Uterus (tissue), 4 donors: ENCODE data around the gene TIPARP. TPM values are rescaled to one million over a fixed set of nuclear protein-coding genes. Genes with fewer than 3 reads are reported as not detected.

Experiments
- DNase-seq, 2 donors: peaks; one replicate each; pipeline ENCODE4 v3.0.0-alpha.2; 2019 to 2020
- H3K27ac ChIP-seq, 2 donors: fragments of 200-600 bp; sonication (generic); 1 replicate in 1 of 2; 2 replicates in 1 of 2; pipeline ENCODE4 v1.5.1; 2016 to 2018
- H3K27me3 ChIP-seq, 2 donors: fragments of 200-600 bp; sonication (generic); one replicate each; pipeline ENCODE4 v1.5.1; 2018 to 2019; ENCODE audit warnings: control low read depth in 1 of 2
- H3K36me3 ChIP-seq, 2 donors: fragments of 200-600 bp; sonication (generic); one replicate each; pipeline ENCODE4 v1.5.1; 2019; ENCODE audit warnings: control low read depth in 1 of 2
- H3K4me1 ChIP-seq, 2 donors: fragments of 200-600 bp; sonication (generic); one replicate each; pipeline ENCODE4 v1.5.1; 2018 to 2019; ENCODE audit warnings: control low read depth in 1 of 2
- H3K4me3 ChIP-seq, 2 donors: fragments of 200-600 bp; sonication (generic); 1 replicate in 1 of 2; 2 replicates in 1 of 2; pipeline ENCODE4 v1.5.1; 2018 to 2019; ENCODE audit warnings: mild to moderate bottlenecking in 1 of 2
- H3K9me3 ChIP-seq, 2 donors: fragments of 200-600 bp; sonication (generic); one replicate each; pipeline ENCODE4 v1.5.1; 2019; ENCODE audit warnings: control low read depth in 1 of 2
- CTCF ChIP-seq, 4 experiments: fragments of 200-600 bp in 2 of 4; fragments of 450-650 bp in 2 of 4; sonication (generic) in 2 of 4; IDR thresholded peaks; one replicate each; pipeline ENCODE4 v1.5.1; 2016 to 2019; ENCODE audit warnings: antibody characterized with exemption in 4 of 4, mild to moderate bottlenecking in 2 of 4, moderate library complexity in 1 of 4
- POLR2A ChIP-seq, 2 donors: fragments of 450-650 bp; IDR thresholded peaks; one replicate each; pipeline ENCODE4 v1.6.1; 2016; ENCODE audit warnings: antibody characterized with exemption in 2 of 2, mild to moderate bottlenecking in 1 of 2, moderate library complexity in 1 of 2
- intact Hi-C: fragments of 100-400 bp; cut with DNase I; formaldehyde crosslinking; loops from one replicate; pipeline ENCODE4 v1.15.1; 2023; ENCODE audit warnings: low total_unique reads
- total RNA-seq, 4 donors: library from RNA; depleted of rRNA in 3 of 4; stranded (reverse); fragments of >200 nt in 3 of 4; gene quantifications; one replicate each; pipeline versions ENCODE4 v1.1.0 to v1.2.4, GENCODE V29; 2014 to 2023
- donor health status: DM: yes; HTN: yes; CAD: no.

TIPARP gene
- total RNA-seq, 4 donors from 2014 or later, result 17.9 to 58.5 (median 52.5) TPM

DNA sequence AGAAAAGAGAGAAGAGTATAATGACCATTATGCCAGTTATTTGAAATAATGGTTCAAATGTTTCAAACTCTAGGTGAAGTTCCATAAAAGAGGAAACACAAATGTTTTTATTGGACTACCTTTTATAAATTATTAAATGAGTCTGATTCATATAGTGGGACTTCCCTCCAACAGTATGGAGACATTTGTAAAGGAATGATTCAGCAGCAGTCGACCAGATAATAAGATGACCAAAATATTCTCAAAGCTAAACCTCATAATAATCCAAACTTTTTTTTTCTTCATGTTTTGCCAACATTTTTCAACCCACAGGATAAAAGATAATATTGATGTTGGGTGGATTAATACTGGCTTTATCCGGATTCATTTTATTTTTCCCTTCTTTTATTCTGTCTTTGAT is 18.8 kb downstream of the TIPARP start:
- H3K27me3 ChIP-seq, result no peaks in the 10 kb centered on the region
- H3K9me3 ChIP-seq, result no peaks in the 10 kb centered on the region
- H3K4me1 ChIP-seq, result peaks cover 0 to 13% of the 10 kb centered on the region in 2 donors
- DNase-seq, result no peak
- intact Hi-C loops, result no loop called here
- H3K36me3 ChIP-seq, result no peaks in the 10 kb centered on the region
- no peak overlapping the region for H3K27ac ChIP-seq
- no peak overlapping the region for H3K4me3 ChIP-seq
- no peak for TF ChIP-seq POLR2A (IDR thresholded peaks at IDR 0.05)
- no peak for TF ChIP-seq CTCF (IDR thresholded peaks at IDR 0.05)

DNA sequence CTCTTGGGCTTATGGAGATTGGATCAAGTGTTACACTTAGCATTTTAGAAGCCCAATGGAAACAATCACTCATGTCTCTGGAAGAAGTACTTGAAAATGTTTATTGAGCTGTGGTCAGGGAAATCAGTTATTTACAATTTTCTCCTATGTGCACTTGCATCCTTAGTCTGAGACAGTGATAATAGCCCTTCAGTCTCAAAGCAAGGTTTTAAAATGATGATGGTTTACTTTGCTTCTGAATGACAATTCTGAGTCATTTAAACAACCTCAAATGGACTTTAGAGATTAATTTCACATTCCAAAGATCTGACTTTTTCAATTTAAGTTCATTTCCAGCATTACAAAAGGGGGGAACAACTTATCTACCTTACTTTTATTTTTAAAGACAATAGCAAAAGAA is 20.1 kb downstream of the TIPARP start:
- no peak overlapping the region for H3K27ac ChIP-seq
- H3K27me3 ChIP-seq, result no peaks in the 10 kb centered on the region
- H3K4me3 ChIP-seq, result no peak overlapping the region
- no peaks in the 10 kb centered on the region for H3K36me3 ChIP-seq
- TF ChIP-seq CTCF (IDR thresholded peaks at IDR 0.05), result no peak
- TF ChIP-seq POLR2A (IDR thresholded peaks at IDR 0.05), result no peak
- no peaks in the 10 kb centered on the region for H3K9me3 ChIP-seq
- DNase-seq, result no peak
- intact Hi-C loops, result no loop called here
- H3K4me1 ChIP-seq, result peaks cover 0 to 13% of the 10 kb centered on the region in 2 donors

DNA sequence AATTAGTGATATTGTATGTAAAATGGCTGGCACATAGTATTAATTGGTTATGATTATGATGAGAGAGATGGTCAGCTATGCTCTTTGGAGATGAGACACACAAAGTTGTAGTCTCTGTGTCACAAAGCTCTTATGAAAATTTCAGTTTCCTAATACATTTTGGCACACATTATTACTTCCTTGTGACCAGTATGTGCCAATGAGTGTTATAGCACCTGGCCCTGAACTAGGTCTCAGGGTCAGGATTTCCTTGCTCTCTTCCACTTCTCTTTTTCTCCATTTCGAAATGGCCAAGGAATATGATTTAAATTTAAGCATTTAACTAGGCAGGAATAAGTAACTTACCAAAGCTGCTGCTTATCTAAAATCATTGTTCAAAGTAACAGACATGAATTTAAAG is 28.0 kb downstream of the TIPARP start:
- H3K4me3 ChIP-seq, result no peak overlapping the region
- H3K27ac ChIP-seq, result no peak overlapping the region
- TF ChIP-seq CTCF (IDR thresholded peaks at IDR 0.05) (no peak), POLR2A (IDR thresholded peaks at IDR 0.05) (no peak)
- H3K36me3 ChIP-seq, result no peaks in the 10 kb centered on the region
- H3K9me3 ChIP-seq, result no peaks in the 10 kb centered on the region
- no peak for DNase-seq
- H3K4me1 ChIP-seq, result no peaks in the 10 kb centered on the region
- intact Hi-C loops, result no loop called here
- no peaks in the 10 kb centered on the region for H3K27me3 ChIP-seq

DNA sequence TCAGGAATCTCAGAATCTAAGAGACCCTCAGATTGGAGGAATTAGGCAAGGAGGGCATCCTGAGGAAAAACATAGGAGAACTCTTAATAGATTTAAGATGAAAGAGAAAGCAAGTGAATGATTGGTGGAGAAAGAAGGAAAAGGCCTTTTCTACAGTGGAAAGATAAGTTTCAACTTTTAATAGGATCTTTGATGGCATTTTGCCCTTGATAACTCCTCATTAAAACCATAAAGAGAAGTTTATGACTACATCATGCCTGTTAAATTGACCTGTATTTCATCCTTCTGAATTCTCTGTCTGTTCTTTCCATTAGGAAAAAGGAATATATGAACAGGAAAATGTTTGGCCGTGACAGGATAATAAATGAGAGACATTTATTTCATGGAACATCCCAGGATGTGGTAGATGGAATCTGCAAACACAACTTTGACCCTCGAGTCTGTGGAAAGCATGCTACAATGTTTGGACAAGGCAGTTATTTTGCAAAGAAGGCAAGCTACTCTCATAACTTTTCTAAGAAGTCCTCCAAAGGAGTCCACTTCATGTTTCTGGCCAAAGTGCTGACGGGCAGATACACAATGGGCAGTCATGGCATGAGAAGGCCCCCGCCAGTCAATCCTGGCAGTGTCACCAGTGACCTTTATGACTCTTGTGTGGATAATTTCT is 30.1 kb downstream of the TIPARP start:
- Histone ChIP-seq H3K4me1 (no peaks in the 10 kb centered on the region), H3K4me3 (no peak overlapping the region), H3K9me3 (no peaks in the 10 kb centered on the region), H3K27ac (no peak overlapping the region), H3K36me3 (no peaks in the 10 kb centered on the region), H3K27me3 (no peaks in the 10 kb centered on the region)
- TF ChIP-seq POLR2A (IDR thresholded peaks at IDR 0.05) (no peak), CTCF (IDR thresholded peaks at IDR 0.05) (no peak)
- intact Hi-C loops, result no loop called here
- no peak for DNase-seq

DNA sequence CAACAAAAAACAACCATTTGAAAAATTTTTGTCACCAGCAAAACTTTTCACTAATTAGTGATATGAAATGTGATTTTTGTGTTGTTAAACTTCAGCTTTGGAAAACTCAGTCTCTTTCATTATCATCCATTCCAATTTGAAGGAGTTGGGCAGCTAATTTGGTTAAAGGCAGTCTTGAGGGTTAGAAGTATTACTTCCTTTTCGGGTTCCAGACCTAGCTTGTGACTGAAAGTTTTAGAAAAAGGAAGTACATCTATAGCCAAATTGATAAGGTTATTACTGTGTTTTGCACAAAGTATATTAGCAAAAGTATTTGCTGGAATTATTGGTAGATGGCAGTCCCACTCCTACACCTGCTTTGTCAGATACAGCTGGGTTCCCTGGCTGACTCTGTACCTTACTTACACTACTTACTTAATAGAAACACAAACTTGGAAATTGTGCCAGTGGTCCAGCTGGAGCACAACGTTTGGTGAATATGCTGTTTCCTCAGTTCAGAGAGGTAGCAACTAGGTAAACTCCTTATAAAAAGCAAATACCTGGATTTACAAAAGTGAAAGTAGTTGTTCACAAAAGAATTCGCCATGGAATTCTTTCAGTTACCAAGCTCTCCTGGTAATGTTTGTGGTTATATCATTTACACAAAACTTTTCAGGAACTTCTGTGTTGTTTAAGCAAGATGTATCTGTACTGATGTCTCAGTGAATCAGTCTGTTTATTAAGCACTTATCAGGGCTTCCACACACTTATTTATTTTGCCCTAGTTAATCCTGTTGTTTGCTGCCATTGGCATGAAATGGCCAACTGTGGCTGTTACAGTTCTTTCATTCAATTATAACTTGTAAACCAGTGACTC is 31.6 kb downstream of the TIPARP start:
- Histone ChIP-seq H3K9me3 (no peaks in the 10 kb centered on the region), H3K36me3 (no peaks in the 10 kb centered on the region), H3K4me1 (no peaks in the 10 kb centered on the region), H3K27me3 (no peaks in the 10 kb centered on the region), H3K4me3 (no peak overlapping the region), H3K27ac (no peak overlapping the region)
- DNase-seq, result no peak
- no peak for TF ChIP-seq CTCF (IDR thresholded peaks at IDR 0.05)
- no peak for TF ChIP-seq POLR2A (IDR thresholded peaks at IDR 0.05)
- intact Hi-C loops, result no loop called here
